GM18873 (cell line): Measurements from ENCODE around the gene ATP4B.

ENCODE experiments used
- ATAC-seq: cut with Tn5 transposase; IDR thresholded peaks from one replicate; pipeline ENCODE4 v1.9.1; 2021; ENCODE audit warnings: mild to moderate bottlenecking, moderate library complexity, moderate number of reproducible peaks; ENCODE audit not compliant: unreplicated experiment, low FRiP score

The ATP4B gene

DNA sequence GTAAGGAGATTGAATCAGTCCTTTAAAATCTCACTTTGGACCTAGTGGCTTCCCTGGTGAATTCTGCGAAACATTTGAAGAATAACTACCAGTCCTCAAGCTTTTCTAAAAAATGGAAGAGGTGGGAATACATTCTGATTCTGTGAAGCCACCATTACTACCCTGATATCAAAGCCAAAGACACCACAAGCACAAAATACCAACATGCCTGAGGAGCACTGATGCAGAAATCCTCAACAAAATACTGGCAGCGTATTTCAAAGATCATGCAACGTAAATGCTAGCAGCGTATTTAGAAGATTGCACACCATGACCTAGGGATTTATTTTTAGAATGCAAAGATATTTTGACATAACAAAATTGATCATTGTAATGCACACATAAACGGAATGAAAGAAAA lies 14.4 kb downstream of the ATP4B start:
- ATAC-seq, result no peak

DNA sequence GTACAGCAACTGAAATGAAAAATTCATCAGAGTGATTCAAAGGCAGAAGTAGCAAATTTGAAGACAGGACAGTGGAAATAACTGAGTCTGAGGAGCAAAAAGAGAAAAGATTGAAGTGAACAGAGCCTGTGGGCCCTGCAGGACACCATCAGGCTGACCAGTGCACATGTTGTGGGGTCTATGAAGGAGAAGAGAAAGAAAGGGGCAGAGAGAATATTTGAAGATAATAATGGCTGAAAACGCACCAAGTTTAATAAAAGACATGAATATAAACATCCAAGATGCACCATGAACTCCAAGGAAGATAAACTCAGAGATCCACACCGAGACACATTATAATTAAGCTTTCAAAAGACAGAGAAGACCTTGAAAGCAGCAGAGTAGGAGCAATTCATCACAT lies 15.4 kb downstream of the ATP4B start:
- no peak for ATAC-seq

- ATAC-seq, result no peak
Measured at GRCh38 chr13:113641426-113641825, 16.6 kb downstream of the ATP4B start.

DNA sequence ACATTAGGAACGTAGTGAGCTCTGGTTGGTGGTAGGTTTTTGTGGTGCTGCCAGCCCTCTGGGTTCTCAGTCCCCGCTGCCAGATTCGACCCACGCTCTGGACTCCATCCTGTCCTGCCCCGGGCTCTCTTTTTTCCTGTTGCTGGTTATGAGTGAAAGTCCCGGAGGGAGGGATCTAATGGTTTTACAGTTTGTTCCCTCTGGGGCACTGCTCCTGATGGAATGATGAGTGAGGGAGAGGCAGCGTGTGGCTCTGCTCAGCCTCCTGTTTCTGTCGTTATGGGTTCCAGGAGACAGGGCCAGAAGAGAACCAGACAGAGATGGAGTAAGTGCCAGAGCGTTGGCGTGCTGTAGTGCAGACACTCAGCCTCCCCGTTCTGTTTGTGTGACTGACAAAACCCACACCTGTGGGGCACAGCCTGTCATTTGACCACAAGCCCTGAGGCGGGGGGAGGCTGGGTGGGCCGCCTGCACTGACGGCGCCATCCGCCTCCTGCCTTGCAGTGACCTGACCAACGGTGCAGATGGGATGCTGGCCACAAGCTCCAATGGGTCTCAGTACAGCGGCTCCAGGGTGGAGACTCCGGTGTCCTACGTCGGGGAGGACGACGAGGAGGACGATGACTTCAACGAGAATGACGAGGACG lies 18.3 kb downstream of the ATP4B start:
- no peak for ATAC-seq

DNA sequence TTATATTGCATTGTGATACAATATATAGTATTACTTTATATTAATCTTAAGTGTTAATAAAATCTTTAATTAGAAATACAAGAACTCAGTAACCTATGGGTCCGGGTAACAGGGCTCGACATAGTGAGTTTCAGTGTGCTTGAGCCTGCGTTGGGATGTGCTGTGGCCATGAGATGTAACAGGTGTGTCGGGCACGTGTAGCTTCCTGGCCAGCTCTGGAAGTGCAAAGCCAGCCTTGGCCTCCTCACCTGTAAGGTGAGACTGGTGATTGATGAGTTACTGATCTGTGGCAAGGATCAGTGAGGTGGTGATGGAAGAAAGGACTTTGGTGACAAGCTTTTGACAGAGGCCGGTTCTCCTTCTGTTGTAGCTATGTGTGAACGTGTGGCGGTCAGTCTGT lies 19.2 kb downstream of the ATP4B start:
- no peak for ATAC-seq

DNA sequence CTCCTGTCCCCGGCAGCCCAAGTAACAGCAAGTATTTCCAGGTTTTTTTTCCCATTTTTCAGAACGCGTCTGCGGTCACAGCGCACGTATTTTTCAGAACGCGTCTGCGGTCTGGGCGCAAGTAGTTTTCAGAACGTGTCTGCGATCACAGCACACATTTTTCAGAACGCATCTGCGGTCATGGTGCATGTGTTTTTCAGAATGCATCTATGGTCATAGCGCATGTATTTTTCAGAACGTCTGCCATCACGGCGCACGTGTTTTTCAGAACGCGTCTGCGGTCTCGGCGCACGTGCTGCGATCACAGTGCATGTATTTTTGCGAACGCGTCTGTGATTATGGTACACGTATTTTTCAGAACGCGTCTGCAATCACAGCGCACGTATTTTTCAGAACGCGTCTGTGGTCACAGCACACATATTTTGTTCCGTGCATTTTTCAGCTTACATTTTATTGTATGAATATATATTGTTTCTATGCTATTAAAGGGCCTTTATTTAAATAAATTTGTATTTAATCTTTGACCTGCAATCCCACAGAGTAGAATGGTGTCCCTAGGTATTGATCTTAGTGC lies 19.7 kb downstream of the ATP4B start:
- no peak for ATAC-seq

- ATAC-seq, result no peak
Measured at GRCh38 chr13:113637262-113638160, 20.5 kb downstream of the ATP4B start.

- ATAC-seq, result no peak
Measured at GRCh38 chr13:113636266-113636963, 21.6 kb downstream of the ATP4B start.

DNA sequence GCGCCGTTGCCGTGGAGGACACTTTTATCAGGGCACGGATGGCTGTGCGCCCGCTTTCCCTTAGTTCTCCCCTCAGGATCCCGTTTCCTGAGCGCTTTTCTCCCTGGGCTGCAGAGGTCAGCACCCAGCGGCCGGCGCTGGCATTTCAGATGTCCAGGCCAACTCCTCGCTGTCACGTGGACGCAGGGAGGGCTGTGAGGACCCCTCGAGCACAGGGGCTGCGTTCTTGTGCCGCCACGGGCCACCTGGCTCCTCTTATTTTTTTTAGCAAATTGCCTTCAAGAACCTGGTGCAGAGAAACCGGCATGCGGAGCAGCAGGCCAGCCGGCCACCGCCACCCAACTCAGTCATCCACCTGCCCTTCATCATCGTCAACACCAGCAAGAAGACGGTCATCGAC lies 22.3 kb downstream of the ATP4B start:
- no peak for ATAC-seq

DNA sequence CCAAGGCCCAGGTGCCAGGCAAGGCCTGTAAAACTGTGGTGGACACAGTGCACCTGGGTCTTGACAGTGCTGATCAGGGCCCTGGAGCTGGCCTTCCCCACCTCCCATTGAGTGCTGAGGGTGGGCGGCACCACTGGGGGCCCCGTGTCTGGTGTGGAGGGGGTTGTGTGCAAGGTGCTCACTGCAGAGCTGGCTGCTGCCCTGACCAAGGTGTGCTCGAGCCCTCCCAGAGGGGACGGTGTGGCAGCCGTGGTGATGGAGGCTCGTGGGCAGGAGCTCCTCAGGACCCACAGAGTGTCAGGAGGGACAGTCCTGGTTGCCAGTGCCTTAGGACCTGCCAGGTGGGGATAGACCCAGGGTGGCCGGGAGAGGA lies 23.0 kb downstream of the ATP4B start:
- ATAC-seq, result no peak

GRCh38 chr13:113634279-113635047 lies 23.5 kb downstream of the ATP4B start:
- no peak for ATAC-seq

DNA sequence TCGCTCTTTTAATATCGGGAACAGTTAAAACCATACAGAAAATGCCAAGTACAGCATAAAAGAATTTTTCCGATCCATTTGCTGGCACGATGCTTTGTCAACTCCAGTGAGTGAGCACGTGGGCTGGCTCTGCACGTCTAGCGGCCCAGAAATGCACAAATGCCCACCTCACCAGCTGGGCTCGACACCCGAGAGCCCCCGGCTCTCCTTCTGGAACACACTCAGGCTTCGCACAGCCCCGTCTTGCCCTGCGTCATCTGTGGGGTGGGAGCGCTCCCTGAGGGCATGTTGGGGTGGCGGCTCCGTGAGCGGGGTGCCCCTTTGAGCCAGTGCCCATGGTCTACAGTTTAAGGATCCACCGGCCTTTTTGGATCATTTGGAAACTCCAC lies 24.5 kb downstream of the ATP4B start:
- ATAC-seq, result no peak

- no peak for ATAC-seq
Measured at GRCh38 chr13:113632706-113633484, 25.1 kb downstream of the ATP4B start.

GRCh38 chr13:113631341-113632095 lies 26.5 kb downstream of the ATP4B start:
- no peak for ATAC-seq

DNA sequence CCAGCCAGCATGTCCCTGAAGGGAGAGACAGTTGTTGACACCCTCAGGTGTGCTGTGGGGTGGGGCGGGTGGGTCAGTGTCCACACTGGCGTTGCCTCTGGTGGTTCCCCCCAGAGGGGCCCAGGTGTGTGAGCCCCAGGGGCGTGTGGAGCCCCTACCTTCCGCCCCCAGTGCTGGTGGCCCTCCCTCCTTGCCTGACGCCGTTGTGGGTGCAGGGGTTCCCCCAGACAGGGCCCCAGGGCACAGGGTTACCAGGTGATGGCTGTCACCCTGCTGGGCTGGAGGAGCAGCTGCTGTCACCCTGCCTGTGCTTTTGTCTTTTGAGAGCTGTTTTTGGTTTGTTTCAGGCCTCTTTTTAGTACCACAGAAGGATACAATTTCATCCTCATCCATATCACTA lies 27.2 kb downstream of the ATP4B start:
- ATAC-seq, result no peak

DNA sequence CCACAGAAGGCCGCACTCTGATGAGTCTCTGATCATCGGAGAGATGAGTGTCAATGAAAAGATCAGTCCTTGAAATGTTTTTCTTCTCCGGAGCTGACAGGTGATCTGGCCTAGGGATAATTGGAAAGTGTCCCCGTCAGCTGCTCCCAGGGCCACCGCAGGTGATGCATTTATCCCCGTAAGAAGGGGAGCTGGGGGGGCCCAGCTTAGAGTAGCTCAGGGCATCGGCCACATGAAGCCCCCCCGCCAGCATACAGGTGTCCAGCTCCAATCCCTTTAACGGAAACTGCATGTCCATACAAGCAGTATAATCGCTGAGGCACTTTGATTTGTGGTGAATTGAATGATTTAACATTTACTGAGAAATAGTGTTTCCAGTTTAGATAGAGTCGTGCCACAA lies 27.7 kb downstream of the ATP4B start:
- no peak for ATAC-seq

DNA sequence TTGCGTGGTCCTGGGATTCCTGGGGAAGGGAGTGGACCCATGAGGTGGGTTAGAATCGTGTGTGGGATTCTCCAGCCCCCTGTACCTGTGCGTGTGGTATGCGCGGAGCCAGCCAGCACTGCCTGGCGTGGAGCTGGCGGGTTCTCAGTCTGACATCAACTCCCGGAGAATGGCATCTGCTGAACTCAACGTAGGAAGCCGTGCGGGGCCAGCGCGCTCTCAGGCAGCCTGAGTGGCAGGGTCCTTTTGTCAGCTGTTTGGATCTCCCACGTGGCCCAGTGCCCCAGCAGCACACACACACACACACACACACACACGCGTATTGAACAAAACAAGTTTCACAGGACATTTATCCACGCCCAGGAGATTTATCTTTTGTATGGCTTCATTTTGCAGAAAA lies 28.1 kb downstream of the ATP4B start:
- no peak for ATAC-seq

DNA sequence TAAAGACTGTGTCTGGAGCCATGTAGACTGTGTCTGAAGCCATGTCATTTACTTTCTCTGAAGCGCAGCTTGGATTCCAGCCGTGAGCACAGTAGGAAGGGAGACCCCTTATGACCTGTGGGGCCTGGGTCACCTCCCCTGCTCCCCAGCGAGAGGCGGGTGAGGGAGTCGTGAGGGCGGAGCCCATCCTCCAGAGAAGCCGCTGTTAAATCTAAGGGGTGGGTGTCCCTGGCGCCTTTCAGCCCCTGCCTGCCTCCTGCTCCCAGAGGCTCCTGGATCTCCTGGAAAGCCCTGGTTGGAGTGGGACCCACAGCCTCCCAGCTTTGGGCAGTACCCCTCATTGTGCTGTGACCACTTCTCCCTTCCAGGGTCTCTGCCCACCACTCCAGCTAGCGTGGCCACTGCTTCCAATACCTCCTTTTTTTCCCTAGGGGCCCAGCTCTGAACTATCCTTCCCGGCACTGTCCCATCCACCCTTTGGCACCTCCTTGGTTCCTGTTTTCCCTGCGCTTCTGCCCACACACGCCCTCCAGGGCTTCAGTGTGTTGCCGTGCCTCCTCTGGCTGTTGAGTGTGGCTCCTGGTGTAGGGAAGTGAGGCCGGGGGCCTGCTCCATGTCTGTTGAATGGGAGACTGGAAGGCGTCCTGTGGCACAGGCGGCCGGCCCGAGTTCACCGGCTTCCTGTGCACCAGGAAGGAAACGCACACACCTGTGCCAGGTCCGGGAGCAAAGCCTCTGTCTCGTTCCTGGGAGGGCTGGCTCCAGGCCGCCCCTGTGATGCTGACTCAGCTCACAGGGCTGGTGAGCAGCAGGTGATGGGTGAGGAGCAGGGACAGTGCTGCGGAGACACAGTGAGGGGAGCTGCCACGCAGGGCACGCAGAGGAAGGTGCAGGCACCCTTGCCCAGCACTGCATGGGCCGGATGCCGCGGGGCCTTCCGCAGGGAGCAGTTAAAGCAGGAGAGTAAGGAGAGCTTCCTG lies 29.4 kb downstream of the ATP4B start:
- ATAC-seq, result no peak
